HG02943 (cell line): Measurements from ENCODE around the gene EYA3.

Source experiments
- ATAC-seq: cut with Tn5 transposase; IDR thresholded peaks from one replicate; pipeline ENCODE4 v1.9.1; 2021; ENCODE audit warnings: mild to moderate bottlenecking, low read depth, moderate library complexity; ENCODE audit not compliant: unreplicated experiment

Gene EYA3

GRCh38 chr1:28074892-28075511 is 13.4 kb downstream of the EYA3 start:
- ATAC-seq: no peak

GRCh38 chr1:28073867-28074266 is 14.5 kb downstream of the EYA3 start:
- ATAC-seq: no peak

GRCh38 chr1:28071813-28072212 is 16.6 kb downstream of the EYA3 start:
- ATAC-seq: no peak

- ATAC-seq: no peak
Measured at GRCh38 chr1:28070725-28071593, 17.5 kb downstream of the EYA3 start.

GRCh38 chr1:28067523-28068090 is 20.8 kb downstream of the EYA3 start:
- ATAC-seq: no peak

- ATAC-seq: no peak
Measured at GRCh38 chr1:28066393-28067154, 21.8 kb downstream of the EYA3 start.

GRCh38 chr1:28064064-28064463 is 24.3 kb downstream of the EYA3 start:
- ATAC-seq: no peak

- ATAC-seq: no peak
Measured at GRCh38 chr1:28062806-28063205, 25.6 kb downstream of the EYA3 start.

- ATAC-seq: no peak
Measured at GRCh38 chr1:28058971-28059878, 29.2 kb downstream of the EYA3 start.

- no peak for ATAC-seq
Measured at GRCh38 chr1:28058168-28058567, 30.2 kb downstream of the EYA3 start.

GRCh38 chr1:28056129-28056925 is 32.1 kb downstream of the EYA3 start:
- ATAC-seq: no peak

GRCh38 chr1:28050776-28051175 is 37.6 kb downstream of the EYA3 start:
- ATAC-seq: no peak

GRCh38 chr1:28046716-28047115 is 41.7 kb downstream of the EYA3 start:
- no peak for ATAC-seq

- no peak for ATAC-seq
Measured at GRCh38 chr1:28045777-28046176, 42.6 kb downstream of the EYA3 start.

- no peak for ATAC-seq
Measured at GRCh38 chr1:28044399-28044798, 44.0 kb downstream of the EYA3 start.

GRCh38 chr1:28039341-28039740 is 49.1 kb downstream of the EYA3 start:
- no peak for ATAC-seq

GRCh38 chr1:28037946-28038345 is 50.5 kb downstream of the EYA3 start:
- no peak for ATAC-seq

GRCh38 chr1:28037206-28037605 is 51.2 kb downstream of the EYA3 start:
- ATAC-seq: no peak

GRCh38 chr1:28036431-28036830 is 52.0 kb downstream of the EYA3 start:
- no peak for ATAC-seq
